AG09319 (cell line): Measurements from ENCODE around the gene CCDC167.

Source experiments
- DNase-seq: peaks from one replicate; pipeline ENCODE4 v3.0.0-alpha.2; 2010; ENCODE audit warnings: low read depth; ENCODE audit errors: extremely low read depth
- TF ChIP-seq, protein P1 (sequence below): IDR thresholded peaks from 2 replicates; pipeline ENCODE4 v1.5.1; 2011; ENCODE audit warnings: low read depth, mild to moderate bottlenecking, inconsistent platforms, low read length, moderate library complexity

Gene CCDC167

GRCh38 chr6:37543361-37543760 is 43.7 kb upstream of the CCDC167 start:
- TF ChIP-seq, protein P1, sequence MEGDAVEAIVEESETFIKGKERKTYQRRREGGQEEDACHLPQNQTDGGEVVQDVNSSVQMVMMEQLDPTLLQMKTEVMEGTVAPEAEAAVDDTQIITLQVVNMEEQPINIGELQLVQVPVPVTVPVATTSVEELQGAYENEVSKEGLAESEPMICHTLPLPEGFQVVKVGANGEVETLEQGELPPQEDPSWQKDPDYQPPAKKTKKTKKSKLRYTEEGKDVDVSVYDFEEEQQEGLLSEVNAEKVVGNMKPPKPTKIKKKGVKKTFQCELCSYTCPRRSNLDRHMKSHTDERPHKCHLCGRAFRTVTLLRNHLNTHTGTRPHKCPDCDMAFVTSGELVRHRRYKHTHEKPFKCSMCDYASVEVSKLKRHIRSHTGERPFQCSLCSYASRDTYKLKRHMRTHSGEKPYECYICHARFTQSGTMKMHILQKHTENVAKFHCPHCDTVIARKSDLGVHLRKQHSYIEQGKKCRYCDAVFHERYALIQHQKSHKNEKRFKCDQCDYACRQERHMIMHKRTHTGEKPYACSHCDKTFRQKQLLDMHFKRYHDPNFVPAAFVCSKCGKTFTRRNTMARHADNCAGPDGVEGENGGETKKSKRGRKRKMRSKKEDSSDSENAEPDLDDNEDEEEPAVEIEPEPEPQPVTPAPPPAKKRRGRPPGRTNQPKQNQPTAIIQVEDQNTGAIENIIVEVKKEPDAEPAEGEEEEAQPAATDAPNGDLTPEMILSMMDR: no peak
- no peak for DNase-seq

DNA sequence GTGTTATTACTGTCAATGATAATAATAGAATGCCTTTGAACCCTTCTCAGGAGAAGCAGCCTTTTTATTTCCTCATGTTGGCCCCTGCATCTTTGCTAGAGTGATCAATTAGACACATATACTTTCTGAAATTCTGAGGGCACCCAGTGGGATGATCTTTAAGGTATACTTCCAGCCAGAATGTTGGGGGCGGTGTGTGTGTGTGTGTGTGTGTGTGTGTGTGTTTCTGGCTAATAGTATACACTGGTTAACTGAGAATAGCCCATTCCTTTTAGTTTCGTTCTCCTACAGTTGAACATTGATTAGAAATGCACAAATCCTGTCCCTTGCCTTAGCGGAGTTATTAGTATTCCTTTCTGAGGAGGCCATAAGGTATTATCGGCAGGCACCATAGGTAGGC is 41.7 kb upstream of the CCDC167 start:
- DNase-seq: no peak
- TF ChIP-seq, protein P1: no peak

GRCh38 chr6:37540390-37540789 is 40.7 kb upstream of the CCDC167 start:
- DNase-seq: no peak
- TF ChIP-seq, protein P1: no peak

GRCh38 chr6:37540029-37540352 is 40.3 kb upstream of the CCDC167 start:
- TF ChIP-seq, protein P1: no peak
- no peak for DNase-seq

- no peak for DNase-seq
- TF ChIP-seq, protein P1: no peak
These were observed 39.7 kb upstream of the CCDC167 start for GRCh38 chr6:37539171-37540028.

DNA sequence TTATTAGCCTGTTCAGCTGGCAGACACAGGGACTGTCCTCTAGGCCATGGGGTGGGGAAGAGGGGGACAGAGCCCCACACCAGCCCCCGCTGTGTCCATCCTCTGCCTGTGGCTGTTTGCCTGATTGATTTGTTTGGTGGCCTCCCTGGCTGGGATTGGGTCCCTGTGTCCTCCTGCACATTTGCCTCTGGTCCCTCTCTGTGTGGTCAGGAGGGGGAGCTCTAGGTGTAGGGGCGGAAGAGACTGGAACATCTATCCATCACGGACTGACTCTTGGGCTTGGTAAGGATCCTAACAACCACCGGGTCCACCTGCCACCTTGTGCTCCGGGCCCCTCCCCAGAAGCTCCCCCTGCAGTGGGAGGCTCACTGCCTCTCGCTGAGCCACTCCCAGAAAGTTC is 38.4 kb upstream of the CCDC167 start:
- TF ChIP-seq, protein P1: peak; percentile 31

GRCh38 chr6:37537548-37537947 is 37.9 kb upstream of the CCDC167 start:
- DNase-seq: no peak
- TF ChIP-seq, protein P1: no peak

More for the DNA sequence above, 38.4 kb upstream of the CCDC167 start:
- no peak for DNase-seq
